HFF-Myc (cell line): Measurements from ENCODE around the gene NACA.

Source experiments
- DNase-seq: peaks from one replicate; pipeline ENCODE4 v3.0.0-alpha.2; 2011; ENCODE audit warnings: low read depth; ENCODE audit errors: extremely low read depth
- H3K4me3 ChIP-seq: replicated peaks from 2 replicates; pipeline ENCODE4 v1.5.1; 2011; ENCODE audit warnings: low read depth, mild to moderate bottlenecking, control low read depth, low read length
- TF ChIP-seq, protein P1 (sequence below): IDR thresholded peaks from 2 replicates; pipeline ENCODE4 v1.5.1; 2012; ENCODE audit warnings: mild to moderate bottlenecking, low read depth, low read length, control low read depth; ENCODE audit errors: missing control alignments

NACA gene

DNA sequence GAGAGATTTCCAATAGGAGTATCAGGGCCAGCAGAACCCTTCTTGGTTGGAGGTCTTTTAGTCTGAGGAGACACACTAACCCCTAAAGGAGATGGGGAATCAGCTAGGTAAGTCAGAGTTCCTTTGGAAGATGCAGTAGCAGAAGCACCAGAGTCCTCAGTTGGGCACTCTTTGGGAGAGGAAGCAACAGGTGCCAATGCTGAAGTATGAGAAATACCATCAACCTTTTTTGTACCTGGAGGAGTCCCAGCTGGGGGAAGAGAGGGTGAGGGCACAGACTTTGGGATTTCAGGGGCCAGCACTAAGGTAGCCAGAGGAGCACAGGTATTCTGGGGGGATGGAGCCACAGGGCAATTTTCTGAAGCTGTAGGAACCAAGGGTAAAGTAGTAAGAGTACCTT is 6.0 kb downstream of the NACA start:
- DNase-seq: no peak
- TF ChIP-seq, protein P1, sequence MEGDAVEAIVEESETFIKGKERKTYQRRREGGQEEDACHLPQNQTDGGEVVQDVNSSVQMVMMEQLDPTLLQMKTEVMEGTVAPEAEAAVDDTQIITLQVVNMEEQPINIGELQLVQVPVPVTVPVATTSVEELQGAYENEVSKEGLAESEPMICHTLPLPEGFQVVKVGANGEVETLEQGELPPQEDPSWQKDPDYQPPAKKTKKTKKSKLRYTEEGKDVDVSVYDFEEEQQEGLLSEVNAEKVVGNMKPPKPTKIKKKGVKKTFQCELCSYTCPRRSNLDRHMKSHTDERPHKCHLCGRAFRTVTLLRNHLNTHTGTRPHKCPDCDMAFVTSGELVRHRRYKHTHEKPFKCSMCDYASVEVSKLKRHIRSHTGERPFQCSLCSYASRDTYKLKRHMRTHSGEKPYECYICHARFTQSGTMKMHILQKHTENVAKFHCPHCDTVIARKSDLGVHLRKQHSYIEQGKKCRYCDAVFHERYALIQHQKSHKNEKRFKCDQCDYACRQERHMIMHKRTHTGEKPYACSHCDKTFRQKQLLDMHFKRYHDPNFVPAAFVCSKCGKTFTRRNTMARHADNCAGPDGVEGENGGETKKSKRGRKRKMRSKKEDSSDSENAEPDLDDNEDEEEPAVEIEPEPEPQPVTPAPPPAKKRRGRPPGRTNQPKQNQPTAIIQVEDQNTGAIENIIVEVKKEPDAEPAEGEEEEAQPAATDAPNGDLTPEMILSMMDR: no peak
- H3K4me3 ChIP-seq: no peak overlapping the region

DNA sequence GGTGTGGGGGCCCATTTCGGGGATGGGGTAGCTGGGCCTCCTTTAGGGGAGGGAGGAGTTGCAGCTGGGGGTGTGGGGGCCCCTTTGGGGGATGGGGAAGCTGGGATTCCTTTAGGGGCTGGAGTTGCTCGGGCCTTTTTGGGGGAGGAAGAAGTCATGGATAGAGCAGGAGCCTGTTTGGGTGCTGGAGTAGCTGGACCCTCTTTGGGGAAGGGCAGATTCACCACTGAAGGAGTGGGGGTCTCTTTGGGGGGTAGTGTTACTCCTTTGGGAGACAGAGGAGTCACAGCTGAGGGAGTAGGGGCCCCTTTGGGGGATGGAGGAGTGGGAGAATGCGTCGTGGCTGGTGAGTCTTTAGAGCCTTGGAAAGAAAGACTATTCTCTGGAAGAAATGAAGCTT is 6.5 kb downstream of the NACA start:
- no peak for DNase-seq
- H3K4me3 ChIP-seq: no peak overlapping the region
- TF ChIP-seq, protein P1: no peak

DNA sequence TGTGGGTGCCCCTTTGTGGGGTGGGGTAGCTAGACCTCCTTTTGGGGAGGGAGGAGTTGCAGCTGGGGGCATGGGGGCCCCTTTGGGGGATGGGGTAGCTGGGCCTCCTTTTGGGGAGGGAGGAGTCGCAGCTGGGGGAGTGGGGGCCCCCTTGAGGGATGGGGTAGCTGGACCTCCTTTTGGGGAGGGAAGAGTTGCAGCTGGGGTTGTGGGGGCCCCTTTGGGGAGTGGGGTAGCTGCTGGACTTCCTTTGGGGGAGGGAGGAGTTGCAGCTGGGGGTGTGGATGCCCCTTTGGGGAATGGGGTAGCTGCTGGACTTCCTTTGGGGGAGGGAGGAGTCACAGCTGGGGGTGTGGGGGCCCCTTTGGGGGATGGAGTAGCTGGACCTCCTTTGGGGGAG is 7.0 kb downstream of the NACA start:
- no peak for DNase-seq
- TF ChIP-seq, protein P1: no peak
- no peak overlapping the region for H3K4me3 ChIP-seq

DNA sequence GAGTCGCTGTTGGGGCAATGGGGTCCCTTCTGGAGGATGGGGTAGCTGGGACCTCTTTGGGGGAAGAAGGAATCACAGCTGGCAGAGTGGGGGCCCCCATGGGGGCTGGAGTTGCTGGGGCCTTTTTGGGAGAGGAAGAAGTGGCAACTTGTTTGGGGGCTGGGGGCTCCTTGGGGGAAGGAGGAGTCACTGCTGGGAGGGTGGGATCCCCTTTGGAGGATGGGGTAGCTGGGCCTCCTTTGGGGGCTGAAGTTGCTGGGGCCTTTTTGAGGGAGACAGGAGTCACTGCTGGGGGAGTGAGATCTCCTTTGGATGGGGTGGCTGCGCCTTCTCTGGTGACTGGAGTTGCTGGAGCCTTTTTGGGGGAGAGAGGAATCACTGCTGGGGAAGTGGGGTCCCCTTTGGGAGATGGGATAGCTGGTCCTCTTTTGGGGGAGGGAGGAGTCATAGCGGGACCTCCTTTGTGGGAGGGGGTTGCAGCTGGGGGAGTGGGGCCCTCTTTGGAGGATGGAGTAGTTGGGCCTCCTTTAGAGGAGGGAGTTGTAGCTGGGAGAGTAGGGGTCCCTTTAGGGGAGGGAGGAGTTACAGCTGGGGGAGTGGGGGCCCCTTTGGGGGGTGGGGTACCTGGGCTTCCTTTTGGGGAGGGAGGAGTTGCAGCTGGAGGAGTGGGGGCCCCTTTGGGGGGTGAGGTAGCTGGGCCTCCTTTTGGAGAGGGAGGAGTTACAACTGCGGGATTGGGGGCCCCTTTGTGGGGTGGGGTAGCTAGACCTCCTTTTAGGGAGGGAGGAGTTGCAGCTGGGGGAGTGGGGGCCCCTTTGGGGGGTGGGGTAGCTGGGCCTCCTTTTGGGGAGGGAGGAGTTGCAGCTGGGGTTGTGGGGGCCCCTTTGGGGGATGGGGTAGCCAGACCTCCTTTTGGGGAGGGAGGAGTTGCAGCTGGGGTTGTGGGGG is 7.9 kb downstream of the NACA start:
- no peak overlapping the region for H3K4me3 ChIP-seq
- TF ChIP-seq, protein P1: no peak

DNA sequence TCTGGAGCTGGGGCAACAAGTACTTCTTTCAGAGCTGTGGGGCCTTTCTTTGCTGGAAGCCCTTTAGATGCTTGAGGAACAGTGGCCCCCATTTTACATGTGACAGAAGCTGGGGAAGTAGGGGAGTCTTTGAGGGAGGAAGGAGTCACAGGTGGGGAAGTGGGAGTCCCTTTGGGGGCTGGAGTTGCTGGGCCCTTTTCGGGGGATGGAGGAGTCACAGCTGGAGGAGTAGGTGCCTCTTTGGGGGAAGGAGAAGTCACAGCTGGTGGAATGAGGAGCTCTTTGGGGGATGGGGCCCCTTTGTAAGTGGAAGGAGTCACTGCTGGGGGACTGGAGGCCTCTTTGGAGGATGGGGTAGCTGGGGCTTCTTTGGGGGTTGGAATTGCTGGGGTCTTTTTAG is 8.6 kb downstream of the NACA start:
- no peak for DNase-seq
- TF ChIP-seq, protein P1: no peak
- no peak overlapping the region for H3K4me3 ChIP-seq

More for the DNA sequence above, 7.9 kb downstream of the NACA start:
- no peak for DNase-seq

DNA sequence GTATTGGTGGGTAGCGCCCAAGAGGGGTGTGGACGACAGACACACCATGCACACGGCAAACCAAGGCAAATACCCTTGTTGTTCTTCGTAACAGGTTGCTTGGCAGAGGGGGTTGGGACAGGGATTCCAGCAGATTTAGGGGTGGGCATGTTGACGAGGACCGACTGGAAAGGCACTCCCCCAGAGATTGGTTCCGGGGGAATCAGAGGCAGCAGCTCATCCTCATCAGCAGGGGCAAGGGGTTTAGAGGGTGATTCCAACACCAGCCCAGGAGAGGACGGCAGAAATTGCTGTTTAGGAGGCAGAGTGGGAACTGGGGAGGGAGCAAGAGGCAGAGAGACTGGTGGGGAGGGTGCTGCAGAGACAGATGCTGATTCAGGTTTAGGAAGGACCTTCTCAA is 9.3 kb downstream of the NACA start:
- no peak overlapping the region for H3K4me3 ChIP-seq
- no peak for DNase-seq
- TF ChIP-seq, protein P1: no peak
